ENCODE results near the gene EIF4EBP2. TPM values are rescaled to one million over a fixed set of nuclear protein-coding genes. Genes with fewer than 3 reads are reported as not detected.

Gene EIF4EBP2
- polyA plus RNA-seq, 2 of the 4 experiments (the other 2 are of a cell fraction) = 13.0 to 15.4 TPM

GRCh38 chr10:70435241-70436085 is 31.5 kb downstream of the EIF4EBP2 start:
- no peak for FAIRE-seq

DNA sequence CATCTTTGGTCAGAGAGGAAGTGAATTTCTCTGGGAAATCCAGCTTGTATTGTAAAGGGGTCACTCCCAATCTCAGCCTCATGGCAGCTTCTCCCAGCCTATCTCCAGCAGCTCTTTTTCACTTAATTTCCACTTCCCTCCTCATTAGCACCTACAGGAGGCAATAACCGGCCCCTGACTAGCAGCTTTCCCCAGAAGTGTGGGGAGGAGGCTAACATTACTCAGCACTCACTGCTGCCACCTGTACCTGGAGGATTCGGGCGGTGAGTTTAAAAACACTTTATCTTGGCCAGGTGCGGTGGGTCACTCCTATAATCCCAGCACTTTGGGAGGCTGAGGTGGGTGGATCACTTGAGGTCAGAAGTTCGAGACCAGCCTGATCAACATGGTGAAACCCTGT is 33.8 kb downstream of the EIF4EBP2 start:
- CTCF ChIA-PET = interaction anchor here (1.3 to 2.0 kb wide), 4 partner anchors 9 to 112 kb away, joined by 3 to 5 read pairs (median 4); no protein-coding TSS in a partner anchor
- TF ChIP-seq, protein P1, sequence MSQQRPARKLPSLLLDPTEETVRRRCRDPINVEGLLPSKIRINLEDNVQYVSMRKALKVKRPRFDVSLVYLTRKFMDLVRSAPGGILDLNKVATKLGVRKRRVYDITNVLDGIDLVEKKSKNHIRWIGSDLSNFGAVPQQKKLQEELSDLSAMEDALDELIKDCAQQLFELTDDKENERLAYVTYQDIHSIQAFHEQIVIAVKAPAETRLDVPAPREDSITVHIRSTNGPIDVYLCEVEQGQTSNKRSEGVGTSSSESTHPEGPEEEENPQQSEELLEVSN (IDR thresholded peaks at IDR 0.05; ENCODE audit: borderline replicate concordance, low read depth) = no peak
- TF ChIP-seq CEBPB (IDR thresholded peaks at IDR 0.05) (no peak), TP53 (CRISPR knock-in tag; IDR thresholded peaks at IDR 0.05) (no peak), EHMT2 (IDR thresholded peaks at IDR 0.05; ENCODE audit: low read depth) (no peak), ZSCAN20 (CRISPR knock-in tag; IDR thresholded peaks at IDR 0.05) (no peak), NFE2L2 (conservative IDR thresholded peaks at IDR 0.05; ENCODE audit: low read length) (no peak), MAZ (IDR thresholded peaks at IDR 0.05; ENCODE audit: borderline replicate concordance, low read depth, low read length) (no peak), HEYL (CRISPR knock-in tag; IDR thresholded peaks at IDR 0.05) (no peak), HES2 (IDR thresholded peaks at IDR 0.05) (no peak), TFCP2L1 (CRISPR knock-in tag; IDR thresholded peaks at IDR 0.05) (no peak), HOXB13 (CRISPR knock-in tag; IDR thresholded peaks at IDR 0.05; ENCODE audit: low read depth) (no peak), HOXA7 (CRISPR knock-in tag; IDR thresholded peaks at IDR 0.05) (no peak), FOSB (CRISPR knock-in tag; IDR thresholded peaks at IDR 0.05) (no peak), PHF8 (IDR thresholded peaks at IDR 0.05; ENCODE audit: borderline replicate concordance, low read depth) (no peak), RCOR1 (IDR thresholded peaks at IDR 0.05; ENCODE audit: low read depth, low read length) (no peak)
- TF ChIP-seq, protein P2, sequence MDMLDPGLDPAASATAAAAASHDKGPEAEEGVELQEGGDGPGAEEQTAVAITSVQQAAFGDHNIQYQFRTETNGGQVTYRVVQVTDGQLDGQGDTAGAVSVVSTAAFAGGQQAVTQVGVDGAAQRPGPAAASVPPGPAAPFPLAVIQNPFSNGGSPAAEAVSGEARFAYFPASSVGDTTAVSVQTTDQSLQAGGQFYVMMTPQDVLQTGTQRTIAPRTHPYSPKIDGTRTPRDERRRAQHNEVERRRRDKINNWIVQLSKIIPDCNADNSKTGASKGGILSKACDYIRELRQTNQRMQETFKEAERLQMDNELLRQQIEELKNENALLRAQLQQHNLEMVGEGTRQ (IDR thresholded peaks at IDR 0.05) = no peak
- no peak overlapping the region for H3K4me2 ChIP-seq
- no peak for DNase-seq (ENCODE audit: low read depth in 1 of 2, low spot score in 1 of 2)
- 66% methylated on average over 3 of the region's 5 CpGs for WGBS (ENCODE audit: missing lambda C conversion rate)
- H3K4me3 ChIP-seq = no peak overlapping the region
- no peaks in the 10 kb centered on the region for H3K4me1 ChIP-seq
- no peak for FAIRE-seq
- ATAC-seq = no peak
- no peak overlapping the region for H3K27ac ChIP-seq
- POLR2A ChIA-PET = no interaction called here
- no peaks in the 10 kb centered on the region for H3K9me3 ChIP-seq

More at GRCh38 chr10:70435241-70436085, 31.5 kb downstream of the EIF4EBP2 start:
- CTCF ChIA-PET = interaction anchor here (0.6 kb wide), 1 partner anchor 61 kb away, joined by 3 read pairs; no protein-coding TSS in a partner anchor
- ATAC-seq (no peak), DNase-seq (ENCODE audit: low read depth in 1 of 2, low spot score in 1 of 2) (no peak)
- Histone ChIP-seq H3K4me1 (no peaks in the 10 kb centered on the region), H3K4me3 (no peak overlapping the region), H3K4me2 (no peak overlapping the region), H3K27ac (no peak overlapping the region), H3K9me3 (no peaks in the 10 kb centered on the region)
- 83% methylated on average over 17 of the region's 19 CpGs for WGBS (ENCODE audit: missing lambda C conversion rate)
- POLR2A ChIA-PET = no interaction called here
- TF ChIP-seq NR3C1 (IDR thresholded peaks at IDR 0.05) (no peak), GATA3 (IDR thresholded peaks at IDR 0.05; ENCODE audit: borderline replicate concordance) (no peak), POLR2AphosphoS2 (conservative IDR thresholded peaks at IDR 0.05; ENCODE audit: low read length) (no peak), HES2 (IDR thresholded peaks at IDR 0.05) (no peak), CBX8 (IDR thresholded peaks at IDR 0.05) (no peak), ZSCAN20 (CRISPR knock-in tag; IDR thresholded peaks at IDR 0.05) (no peak), FOSL2 (IDR thresholded peaks at IDR 0.05) (no peak), FOSL2 (CRISPR knock-in tag; IDR thresholded peaks at IDR 0.05) (no peak)
- TF ChIP-seq, protein P2 (IDR thresholded peaks at IDR 0.05) = no peak
